Measurements from ENCODE around the gene FHL5.
"Not testable (repeated sequence)": the region's sequence is repeated elsewhere in the genome, so short reads cannot be mapped to it uniquely, and the experiment has no call there.

The FHL5 gene

DNA sequence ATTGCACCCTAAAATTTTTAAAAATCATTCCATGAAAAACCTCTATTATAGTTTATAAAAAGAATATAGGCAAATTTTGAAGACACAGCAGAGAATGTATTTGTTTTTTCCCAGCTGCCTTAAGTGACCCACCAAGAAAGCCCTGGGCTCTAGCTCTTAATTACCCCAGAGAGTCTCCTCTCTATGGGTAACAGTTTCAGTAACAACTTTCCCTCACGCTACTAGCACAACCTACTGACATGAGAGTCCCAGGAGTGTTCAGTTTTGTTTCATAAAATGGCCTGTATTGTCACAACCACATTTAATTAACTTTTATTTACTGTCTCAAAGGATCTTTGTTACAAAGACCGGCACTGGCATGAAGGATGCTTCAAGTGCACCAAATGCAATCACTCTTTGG, 41.5 kb downstream of the FHL5 start:
- no peak for TF ChIP-seq Cebpa-rat (IDR thresholded peaks at IDR 0.05)
- Histone ChIP-seq H3K4me3 (no peak overlapping the region), H3K9ac (no peak overlapping the region), H3K27me3 (no peaks in the 10 kb centered on the region), H4K20me1 (no peaks in the 10 kb centered on the region), H3K4me1 (no peaks in the 10 kb centered on the region), H3K9me3 (no peaks in the 10 kb centered on the region), H3K36me3 (no peaks in the 10 kb centered on the region), H3K4me2 (no peak overlapping the region), H3K27ac (no peak overlapping the region)

DNA sequence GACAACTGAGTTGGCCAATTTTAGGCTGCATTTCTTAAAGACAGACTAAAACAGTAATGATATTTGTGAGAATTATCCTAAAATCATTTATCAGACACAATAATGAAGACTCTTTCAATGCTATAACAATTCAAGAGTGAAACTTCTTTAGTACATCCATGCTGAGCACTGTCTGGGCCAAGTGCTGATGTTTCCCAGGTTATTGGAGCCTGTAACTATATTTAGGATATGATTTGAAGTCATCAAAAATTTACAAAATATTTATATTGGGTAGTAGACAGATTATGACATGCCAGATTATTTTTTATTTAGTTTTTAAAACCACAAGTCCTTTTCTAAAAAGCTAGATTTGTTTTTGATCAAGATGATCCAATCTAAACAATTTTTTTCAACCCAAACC, 45.1 kb downstream of the FHL5 start:
- peaks cover 9% of the 10 kb centered on the region; the same call in 1 of the 2 replicates for H3K4me1 ChIP-seq
- no peaks in the 10 kb centered on the region for H3K27me3 ChIP-seq
- no peaks in the 10 kb centered on the region for H3K9me3 ChIP-seq
- no peak for TF ChIP-seq Cebpa-rat (IDR thresholded peaks at IDR 0.05)
- no peaks in the 10 kb centered on the region for H4K20me1 ChIP-seq
- H3K27ac ChIP-seq, result no peak overlapping the region
- no peak overlapping the region for H3K9ac ChIP-seq
- no peak overlapping the region for H3K4me3 ChIP-seq
- H3K4me2 ChIP-seq, result no peak overlapping the region
- no peaks in the 10 kb centered on the region for H3K36me3 ChIP-seq

- Histone ChIP-seq H3K9ac (no peak overlapping the region), H3K27ac (no peak overlapping the region), H3K4me2 (no peak overlapping the region), H4K20me1 (no peaks in the 10 kb centered on the region), H3K4me1 (peaks cover 9% of the 10 kb centered on the region; the same call in 1 of the 2 replicates), H3K9me3 (no peaks in the 10 kb centered on the region), H3K36me3 (no peaks in the 10 kb centered on the region), H3K27me3 (no peaks in the 10 kb centered on the region), H3K4me3 (no peak overlapping the region)
- no peak for TF ChIP-seq Cebpa-rat (IDR thresholded peaks at IDR 0.05)
Observed at GRCh38 chr6:96610019-96610418, 47.1 kb downstream of the FHL5 start.

- H3K4me3 ChIP-seq, result no peak overlapping the region
- H3K27ac ChIP-seq, result no peak overlapping the region
- H3K9ac ChIP-seq, result no peak overlapping the region
- H3K4me1 ChIP-seq, result peaks cover 9% of the 10 kb centered on the region; the same call in 1 of the 2 replicates
- no peak overlapping the region for H3K4me2 ChIP-seq
- TF ChIP-seq Cebpa-rat (IDR thresholded peaks at IDR 0.05), result no peak
- no peaks in the 10 kb centered on the region for H3K27me3 ChIP-seq
- H4K20me1 ChIP-seq, result no peaks in the 10 kb centered on the region
- no peaks in the 10 kb centered on the region for H3K9me3 ChIP-seq
- no peaks in the 10 kb centered on the region for H3K36me3 ChIP-seq
Observed at GRCh38 chr6:96611342-96611991, 48.5 kb downstream of the FHL5 start.

GRCh38 chr6:96613291-96613999, 50.5 kb downstream of the FHL5 start:
- no peak for TF ChIP-seq Cebpa-rat (IDR thresholded peaks at IDR 0.05)
- H3K4me3 ChIP-seq, result no peak overlapping the region
- H3K9ac ChIP-seq, result no peak overlapping the region
- no peaks in the 10 kb centered on the region for H3K27me3 ChIP-seq
- no peaks in the 10 kb centered on the region for H3K36me3 ChIP-seq
- H4K20me1 ChIP-seq, result no peaks in the 10 kb centered on the region
- peaks cover 9% of the 10 kb centered on the region; the same call in 1 of the 2 replicates for H3K4me1 ChIP-seq
- H3K27ac ChIP-seq, result no peak overlapping the region
- no peaks in the 10 kb centered on the region for H3K9me3 ChIP-seq
- H3K4me2 ChIP-seq, result no peak overlapping the region

- TF ChIP-seq Cebpa-rat (IDR thresholded peaks at IDR 0.05), result no peak
- Histone ChIP-seq H4K20me1 (no peaks in the 10 kb centered on the region), H3K27me3 (no peaks in the 10 kb centered on the region), H3K9ac (no peak overlapping the region), H3K9me3 (no peaks in the 10 kb centered on the region), H3K4me1 (peaks cover 17% of the 10 kb centered on the region), H3K36me3 (no peaks in the 10 kb centered on the region), H3K4me2 (no peak overlapping the region), H3K27ac (no peak overlapping the region), H3K4me3 (no peak overlapping the region)
Observed at GRCh38 chr6:96620851-96621250, 57.9 kb downstream of the FHL5 start.

- Histone ChIP-seq H3K27me3 (no peaks in the 10 kb centered on the region), H3K36me3 (no peaks in the 10 kb centered on the region), H3K9ac (no peak overlapping the region), H3K4me3 (no peak overlapping the region), H3K27ac (no peak overlapping the region), H3K9me3 (no peaks in the 10 kb centered on the region), H3K4me2 (no peak overlapping the region), H3K4me1 (peaks cover 17% of the 10 kb centered on the region), H4K20me1 (no peaks in the 10 kb centered on the region)
- TF ChIP-seq Cebpa-rat (IDR thresholded peaks at IDR 0.05), result no peak
Observed at GRCh38 chr6:96621983-96622382, 59.1 kb downstream of the FHL5 start.

DNA sequence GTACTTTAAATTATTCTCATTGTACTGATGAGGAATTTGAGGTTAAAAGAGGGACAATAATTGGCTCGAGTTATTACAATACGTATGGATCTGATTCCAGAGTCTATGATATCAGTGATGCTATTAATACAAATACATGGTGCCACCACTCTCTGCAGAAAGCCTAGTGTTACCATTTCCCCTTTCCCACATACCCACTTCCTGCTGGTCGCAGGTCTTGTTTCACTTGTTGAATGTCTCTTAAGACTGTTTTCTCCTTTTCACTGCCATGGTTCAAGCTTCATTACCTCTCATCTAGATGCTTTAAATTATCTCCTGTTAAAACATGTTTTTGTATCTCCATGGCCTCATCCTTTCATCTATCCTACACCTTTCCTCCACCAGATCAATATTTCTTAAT, 62.0 kb downstream of the FHL5 start:
- no peaks in the 10 kb centered on the region for H3K27me3 ChIP-seq
- H3K27ac ChIP-seq, result no peak overlapping the region
- no peak overlapping the region for H3K4me3 ChIP-seq
- TF ChIP-seq Cebpa-rat (IDR thresholded peaks at IDR 0.05), result no peak
- H3K4me2 ChIP-seq, result peak overlapping the region; percentile 15; the same call in 1 of the 2 replicates
- H3K36me3 ChIP-seq, result no peaks in the 10 kb centered on the region
- H3K4me1 ChIP-seq, result peaks cover 30% of the 10 kb centered on the region
- H3K9me3 ChIP-seq, result no peaks in the 10 kb centered on the region
- H4K20me1 ChIP-seq, result no peaks in the 10 kb centered on the region
- H3K9ac ChIP-seq, result no peak overlapping the region

- Histone ChIP-seq H4K20me1 (no peaks in the 10 kb centered on the region), H3K4me2 (no peak overlapping the region)
- TF ChIP-seq Cebpa-rat (IDR thresholded peaks at IDR 0.05), result no peak
Observed at GRCh38 chr6:96626759-96627364, 63.9 kb downstream of the FHL5 start.

GRCh38 chr6:96631248-96631647, 68.3 kb downstream of the FHL5 start:
- TF ChIP-seq Cebpa-rat (IDR thresholded peaks at IDR 0.05), result no peak
- H3K4me2 ChIP-seq, result no peak overlapping the region
- H3K4me3 ChIP-seq, result no peak overlapping the region
- H3K36me3 ChIP-seq, result no peaks in the 10 kb centered on the region
- no peaks in the 10 kb centered on the region for H4K20me1 ChIP-seq
- no peak overlapping the region for H3K27ac ChIP-seq
- no peaks in the 10 kb centered on the region for H3K27me3 ChIP-seq
- no peak overlapping the region for H3K9ac ChIP-seq
- peaks cover 15% of the 10 kb centered on the region for H3K4me1 ChIP-seq
- no peaks in the 10 kb centered on the region for H3K9me3 ChIP-seq

More at GRCh38 chr6:96626759-96627364, 63.9 kb downstream of the FHL5 start:
- Histone ChIP-seq H3K9me3 (no peaks in the 10 kb centered on the region), H3K4me3 (no peak overlapping the region), H3K27me3 (no peaks in the 10 kb centered on the region), H3K36me3 (no peaks in the 10 kb centered on the region), H3K27ac (no peak overlapping the region), H3K9ac (no peak overlapping the region), H3K4me1 (peaks cover 30% of the 10 kb centered on the region)

- H3K36me3 ChIP-seq, H3K9me3 ChIP-seq, H4K20me1 ChIP-seq, H3K9ac ChIP-seq, H3K4me2 ChIP-seq, H3K4me1 ChIP-seq, H3K4me3 ChIP-seq, H3K27ac ChIP-seq, H3K27me3 ChIP-seq: not testable (repeated sequence)
Observed at GRCh38 chr6:96637979-96638378, 75.1 kb downstream of the FHL5 start.
